SK-N-SH (cell line): Measurements from ENCODE around the gene KIFC3. TPM values are rescaled to one million over a fixed set of nuclear protein-coding genes. Genes with fewer than 3 reads are reported as not detected.
"Not testable (repeated sequence)": the region's sequence is repeated elsewhere in the genome, so short reads cannot be mapped to it uniquely, and the experiment has no call there.

Experiments
- CTCF ChIA-PET: fragments of 300-600, 350-600 bp; formaldehyde crosslinking; extraction: SDS; loops from one replicate; lab custom pipeline; 2021; lab: Yijun Ruan, JAX
- POLR2A ChIA-PET: fragments of 350-600 bp; sonication (Branson Sonifier 250); formaldehyde crosslinking; extraction: SDS; loops from one replicate; lab custom pipeline; 2020; ENCODE audit warnings: antibody characterized with exemption, inconsistent platforms; lab: Yijun Ruan, JAX
- DNase-seq: peaks from one replicate; pipeline ENCODE4 v3.0.0; 2012
- H2AFZ ChIP-seq: fragments of 200-600 bp; sonication (generic); 2 replicates; pipeline ENCODE4 v1.8.1; 2016; ENCODE audit warnings: antibody characterized with exemption, mild to moderate bottlenecking, low read depth
- H3F3A ChIP-seq: fragments of 200-600 bp; sonication (generic); replicated peaks from 2 replicates; pipeline ENCODE3; 2016; ENCODE audit warnings: antibody characterized with exemption, mild to moderate bottlenecking; ENCODE audit not compliant: insufficient read depth
- H3K27ac ChIP-seq, 2 experiments: fragments of 200-500 bp in 1 of 2; fragments of 200-600 bp in 1 of 2; sonication (Bioruptor generic) in 1 of 2; sonication (generic), shearing (Covaris generic) in 1 of 2; 2 replicates each; pipeline versions ENCODE4 v1.5.1 to v1.6.1; 2014 to 2016; ENCODE audit warnings: low read depth in 2 of 2, inconsistent platforms in 1 of 2, low read length in 1 of 2, mild to moderate bottlenecking in 1 of 2, mixed read lengths in 1 of 2
- H3K27me3 ChIP-seq: fragments of 200-600 bp; sonication (generic), shearing (Covaris generic); 2 replicates; pipeline ENCODE4 v1.6.1; 2016; ENCODE audit warnings: mixed run types; ENCODE audit not compliant: insufficient read depth
- H3K36me3 ChIP-seq, 2 experiments: fragments of 200-500 bp in 1 of 2; fragments of 200-600 bp in 1 of 2; sonication (Bioruptor generic) in 1 of 2; sonication (generic) in 1 of 2; replicated peaks in 1 of 2; 2 replicates each; pipeline versions ENCODE3 to v1.5.1; 2014 to 2016; ENCODE audit warnings: low read length in 1 of 2, mild to moderate bottlenecking in 1 of 2; ENCODE audit not compliant: insufficient read depth in 2 of 2, control insufficient read depth in 1 of 2
- H3K4me1 ChIP-seq, 2 experiments: fragments of 200-500 bp in 1 of 2; fragments of 200-600 bp in 1 of 2; sonication (Bioruptor generic) in 1 of 2; sonication (generic), shearing (Covaris generic) in 1 of 2; 2 replicates each; pipeline versions ENCODE4 v1.5.1 to v1.6.1; 2014 to 2016; ENCODE audit warnings: low read depth in 1 of 2, low read length in 1 of 2, mixed run types in 1 of 2; ENCODE audit not compliant: insufficient read depth in 2 of 2, control insufficient read depth in 1 of 2
- H3K4me2 ChIP-seq: fragments of 200-600 bp; sonication (generic), shearing (Covaris generic); 2 replicates; pipeline ENCODE4 v1.6.1; 2017; ENCODE audit warnings: mixed run types
- H3K4me3 ChIP-seq, 2 experiments: fragments of 200-500 bp in 1 of 2; fragments of 200-600 bp in 1 of 2; sonication (Bioruptor generic) in 1 of 2; sonication (generic), shearing (Covaris generic) in 1 of 2; 2 replicates each; pipeline versions ENCODE4 v1.5.1 to v1.8.1; 2014 to 2016; ENCODE audit warnings: low read depth in 2 of 2, inconsistent platforms in 1 of 2, low read length in 1 of 2, mild to moderate bottlenecking in 1 of 2, mixed read lengths in 1 of 2, moderate library complexity in 1 of 2
- H3K79me2 ChIP-seq: fragments of 200-600 bp; sonication (generic); 2 replicates; pipeline ENCODE4 v1.8.1; 2017; ENCODE audit warnings: mild to moderate bottlenecking; ENCODE audit not compliant: insufficient read depth
- H3K9ac ChIP-seq: fragments of 200-600 bp; sonication (generic); 2 replicates; pipeline ENCODE4 v1.6.1; 2017; ENCODE audit warnings: mixed run types
- H3K9me2 ChIP-seq: fragments of 200-600 bp; sonication (generic); 2 replicates; pipeline ENCODE4 v1.6.1; 2017; ENCODE audit warnings: mixed run types
- H3K9me3 ChIP-seq: fragments of 200-600 bp; sonication (generic); 2 replicates; pipeline ENCODE4 v1.6.1; 2017; ENCODE audit warnings: mixed run types, mild to moderate bottlenecking, moderate library complexity
- H4K20me1 ChIP-seq: fragments of 200-600 bp; sonication (generic); 2 replicates; pipeline ENCODE4 v1.6.1; 2017; ENCODE audit warnings: mild to moderate bottlenecking, mixed run types; ENCODE audit not compliant: insufficient read depth
- CHD2 ChIP-seq: fragments of 150-350 bp; IDR thresholded peaks from 2 replicates; pipeline ENCODE4 v1.6.1; 2018; ENCODE audit warnings: low read length; ENCODE audit not compliant: partially characterized antibody
- CTCF ChIP-seq: fragments of 200-600 bp; sonication (generic); IDR thresholded peaks from 2 replicates; pipeline ENCODE4 v1.6.1; 2017; ENCODE audit warnings: antibody characterized with exemption, mild to moderate bottlenecking, moderate library complexity
- ELF1 ChIP-seq: IDR thresholded peaks from 2 replicates; pipeline ENCODE4 v1.4.0; 2012
- EZH2phosphoT487 ChIP-seq: fragments of 200-600 bp; sonication (generic); IDR thresholded peaks from 2 replicates; pipeline ENCODE4 v1.6.1; 2017; ENCODE audit warnings: low read depth, mixed run types, mild to moderate bottlenecking, antibody characterized with exemption, moderate library complexity, borderline replicate concordance
- FOSL2 ChIP-seq: IDR thresholded peaks from 2 replicates; pipeline ENCODE4 v1.4.0; 2012; ENCODE audit warnings: low read depth, mild to moderate bottlenecking, moderate library complexity, borderline replicate concordance
- FOXM1 ChIP-seq: IDR thresholded peaks from 2 replicates; pipeline ENCODE4 v1.4.0; 2012; ENCODE audit warnings: low read depth, mild to moderate bottlenecking
- GABPA ChIP-seq: IDR thresholded peaks from 2 replicates; pipeline ENCODE4 v1.4.0; 2012; ENCODE audit warnings: low read depth, mild to moderate bottlenecking
- GATA2 ChIP-seq: sonication (generic); formaldehyde crosslinking; IDR thresholded peaks from 2 replicates; pipeline ENCODE4 v1.5.0; 2020; ENCODE audit warnings: mild to moderate bottlenecking, missing genetic modification reagents
- IRF3 ChIP-seq: fragments of 150-350 bp; IDR thresholded peaks from 2 replicates; pipeline ENCODE4 v1.6.1; 2016; ENCODE audit warnings: mild to moderate bottlenecking, low read depth, low read length
- MEF2A ChIP-seq: IDR thresholded peaks from 2 replicates; pipeline ENCODE4 v1.4.0; 2012; ENCODE audit warnings: low read depth, borderline replicate concordance
- NFIC ChIP-seq: IDR thresholded peaks from 2 replicates; pipeline ENCODE4 v1.4.0; 2012; ENCODE audit warnings: borderline replicate concordance
- RCOR1 ChIP-seq: fragments of 150-350 bp; IDR thresholded peaks from 2 replicates; pipeline ENCODE4 v1.6.1; 2017; ENCODE audit warnings: antibody characterized with exemption, low read length
- RFX5 ChIP-seq: IDR thresholded peaks from 2 replicates; pipeline ENCODE4 v1.6.1; 2012; ENCODE audit warnings: mild to moderate bottlenecking, improper control_type of control experiment, low read length
- RXRA ChIP-seq: IDR thresholded peaks from 2 replicates; pipeline ENCODE4 v1.4.0; 2012; ENCODE audit warnings: low read depth, mild to moderate bottlenecking, borderline replicate concordance
- SIN3A ChIP-seq: IDR thresholded peaks from 2 replicates; pipeline ENCODE4 v1.6.1; 2012; ENCODE audit warnings: low read depth, mild to moderate bottlenecking, low read length, moderate library complexity, borderline replicate concordance
- SMC3 ChIP-seq: IDR thresholded peaks from 2 replicates; pipeline ENCODE4 v1.6.1; 2012; ENCODE audit warnings: low read depth, low read length, improper control_type of control experiment
- TAF1 ChIP-seq: IDR thresholded peaks from 2 replicates; pipeline ENCODE4 v1.6.1; 2012; ENCODE audit warnings: low read depth, mild to moderate bottlenecking, low read length, moderate library complexity, borderline replicate concordance
- TCF12 ChIP-seq: IDR thresholded peaks from 2 replicates; pipeline ENCODE4 v1.4.0; 2012
- TEAD4 ChIP-seq: IDR thresholded peaks from 2 replicates; pipeline ENCODE4 v1.4.0; 2012; ENCODE audit warnings: mild to moderate bottlenecking, borderline replicate concordance; ENCODE audit not compliant: insufficient read depth
- USF1 ChIP-seq: IDR thresholded peaks from 2 replicates; pipeline ENCODE4 v1.4.0; 2012; ENCODE audit warnings: low read depth, borderline replicate concordance
- YY1 ChIP-seq: IDR thresholded peaks from 2 replicates; pipeline ENCODE4 v1.4.0; 2012; ENCODE audit warnings: low read depth, mild to moderate bottlenecking
- ZBTB33 ChIP-seq: IDR thresholded peaks from 2 replicates; pipeline ENCODE4 v1.4.0; 2012; ENCODE audit warnings: low read depth, borderline replicate concordance
- WGBS: methylation state at CpG from one replicate; pipeline ENCODE4 v1.1.6; 2017; ENCODE audit warnings: low lambda C conversion rate; 5-methylcytosine and 5-hydroxymethylcytosine counted together
- polyA plus RNA-seq, 3 experiments: library from polyadenylated mRNA; depleted of rRNA; stranded (reverse); fragments of >200 nt; gene quantifications; 2 replicates each; pipeline ENCODE4 v1.2.3, GENCODE V29; 2012

The KIFC3 gene
- polyA plus RNA-seq, 1 of the 3 experiments (the other 2 are of a cell fraction): 65.4 TPM

- TF ChIP-seq ZBTB33 (no peak), CHD2 (no peak), FOSL2 (no peak), IRF3 (no peak), RCOR1 (no peak)
These were observed 88.2 kb downstream of the KIFC3 start (continued) for GRCh38 chr16:57714047-57714446.

GRCh38 chr16:57713596-57713995 is 88.7 kb downstream of the KIFC3 start:
- no peaks in the 10 kb centered on the region for H4K20me1 ChIP-seq
- H3K27me3 ChIP-seq: peaks cover 17% of the 10 kb centered on the region
- H3K36me3 ChIP-seq: no peaks in the 10 kb centered on the region
- 82% methylated on average over 8 of the region's 8 CpGs for WGBS
- POLR2A ChIA-PET: no interaction called here
- no peak overlapping the region for H3K4me3 ChIP-seq
- no peaks in the 10 kb centered on the region for H3F3A ChIP-seq
- no peak overlapping the region for H3K27ac ChIP-seq
- H3K4me2 ChIP-seq: no peak overlapping the region
- no peaks in the 10 kb centered on the region for H3K9me2 ChIP-seq
- no peaks in the 10 kb centered on the region for H3K79me2 ChIP-seq
- CTCF ChIA-PET: interaction anchor here (0.9 kb wide), 1 partner anchor 137 kb away, joined by 5 read pairs; no protein-coding TSS in a partner anchor
- H3K9ac ChIP-seq: no peak overlapping the region
- DNase-seq: no peak
- H3K9me3 ChIP-seq: no peaks in the 10 kb centered on the region
- TF ChIP-seq GABPA: no peak
- TF ChIP-seq FOXM1: no peak
- no peak for TF ChIP-seq RFX5
- no peak for TF ChIP-seq EZH2phosphoT487
- no peak for TF ChIP-seq YY1
- TF ChIP-seq MEF2A: no peak
- TF ChIP-seq NFIC: no peak
- TF ChIP-seq TCF12: no peak
- no peak for TF ChIP-seq GATA2 (CRISPR knock-in tag)
- TF ChIP-seq TAF1: no peak
- no peak for TF ChIP-seq TEAD4
- no peak for TF ChIP-seq ELF1
- no peak for TF ChIP-seq RXRA
- TF ChIP-seq SIN3A: no peak
- no peak for TF ChIP-seq CHD2
- TF ChIP-seq FOSL2: no peak
- TF ChIP-seq SMC3: no peak
- no peak for TF ChIP-seq CTCF
- TF ChIP-seq USF1: no peak
- no peaks in the 10 kb centered on the region; a peak in 1 of 4 replicates for H3K4me1 ChIP-seq
- H2AFZ ChIP-seq: no peak overlapping the region

GRCh38 chr16:57712569-57712968 is 89.7 kb downstream of the KIFC3 start:
- POLR2A ChIA-PET, H3K9ac ChIP-seq, H3K4me1 ChIP-seq, H3K9me2 ChIP-seq, H3K79me2 ChIP-seq, H3K9me3 ChIP-seq, H4K20me1 ChIP-seq, H3F3A ChIP-seq, H3K36me3 ChIP-seq, H2AFZ ChIP-seq, H3K4me2 ChIP-seq, H3K4me3 ChIP-seq, DNase-seq, H3K27ac ChIP-seq: not testable (repeated sequence)
- 70% methylated on average over 6 of the region's 6 CpGs for WGBS
- peaks cover 17% of the 10 kb centered on the region for H3K27me3 ChIP-seq
- CTCF ChIA-PET: interaction anchor here (2.3 kb wide), 1 partner anchor 136 kb away, joined by 10 read pairs; no protein-coding TSS in a partner anchor
